CD4-positive, alpha-beta memory T cell (primary cell): ENCODE results near the gene BCL2L11. TPM values are rescaled to one million over a fixed set of nuclear protein-coding genes. Genes with fewer than 3 reads are reported as not detected.

Source experiments
- CTCF ChIA-PET: fragments of 350-600 bp; sonication (Branson Sonifier 250); formaldehyde crosslinking; loops from one replicate; lab custom pipeline; 2021; ENCODE audit warnings: inconsistent platforms; ENCODE audit not compliant: partially characterized antibody; lab: Charles Lee
- POLR2A ChIA-PET: fragments of 350-600 bp; sonication (Branson Sonifier 250); formaldehyde crosslinking; loops from one replicate; lab custom pipeline; 2021; ENCODE audit not compliant: partially characterized antibody; lab: Charles Lee
- DNase-seq, 5 donors: peaks; one replicate each; pipeline versions ENCODE4 v3.0.0 to v3.0.0-alpha.2; 2020 to 2022; ENCODE audit warnings: mixed read lengths in 1 of 5
- H3K27ac ChIP-seq: one replicate; pipeline ENCODE4 v1.7.0; 2013; ENCODE audit warnings: low read depth, low read length
- H3K27me3 ChIP-seq: 2 replicates; pipeline ENCODE4 v1.7.0; 2013; ENCODE audit warnings: mild to moderate bottlenecking, low read length, moderate library complexity; ENCODE audit not compliant: insufficient read depth
- H3K36me3 ChIP-seq: 2 replicates; pipeline ENCODE4 v1.7.0; 2013; ENCODE audit warnings: mild to moderate bottlenecking, low read length, moderate library complexity; ENCODE audit not compliant: insufficient read depth
- H3K4me1 ChIP-seq: 2 replicates; pipeline ENCODE4 v1.7.0; 2013; ENCODE audit warnings: mild to moderate bottlenecking, low read length, moderate library complexity; ENCODE audit not compliant: insufficient read depth
- H3K4me3 ChIP-seq, 2 donors: one replicate each; pipeline ENCODE4 v1.7.0; 2013; ENCODE audit warnings: low read length in 2 of 2, mild to moderate bottlenecking in 1 of 2
- H3K9me3 ChIP-seq, 2 donors: one replicate each; pipeline ENCODE4 v1.7.0; 2013; ENCODE audit warnings: low read length in 2 of 2, control low read depth in 1 of 2; ENCODE audit not compliant: control insufficient read depth in 1 of 2
- H3K27ac Mint-ChIP-seq, 7 donors: one replicate each; pipeline ENCODE4 v1.8.0; 2020 to 2021; ENCODE audit warnings: mixed read lengths in 7 of 7, mild to moderate bottlenecking in 6 of 7, inconsistent platforms in 3 of 7, moderate library complexity in 3 of 7
- H3K27me3 Mint-ChIP-seq, 2 donors: one replicate each; pipeline ENCODE4 v1.8.0; 2020 to 2021; ENCODE audit warnings: mixed read lengths in 2 of 2
- H3K36me3 Mint-ChIP-seq, 2 donors: one replicate each; pipeline ENCODE4 v1.8.0; 2020 to 2021; ENCODE audit warnings: mixed read lengths in 2 of 2, inconsistent platforms in 1 of 2, mild to moderate bottlenecking in 1 of 2
- H3K4me1 Mint-ChIP-seq, 4 donors: one replicate each; pipeline ENCODE4 v1.8.0; 2020 to 2021; ENCODE audit warnings: mixed read lengths in 4 of 4, mild to moderate bottlenecking in 1 of 4
- H3K4me3 Mint-ChIP-seq, 8 donors: one replicate each; pipeline ENCODE4 v1.8.0; 2020 to 2021; ENCODE audit warnings: mixed read lengths in 8 of 8, mild to moderate bottlenecking in 7 of 8, moderate library complexity in 6 of 8, inconsistent platforms in 3 of 8
- H3K9me3 Mint-ChIP-seq, 8 donors: one replicate each; pipeline ENCODE4 v1.8.0; 2020 to 2021; ENCODE audit warnings: mixed read lengths in 8 of 8, mild to moderate bottlenecking in 5 of 8, inconsistent platforms in 3 of 8, moderate library complexity in 1 of 8
- intact Hi-C: fragments of 100-400 bp; cut with micrococcal nuclease; formaldehyde crosslinking; loops from one replicate; pipeline ENCODE4 v1.15.1; 2023
- polyA plus RNA-seq, 2 donors: library from polyadenylated mRNA; unstranded; fragments of 300-500 nt; fragmentation: Illumina TruSeq; gene quantifications; one replicate each; pipeline ENCODE4 v1.2.3, GENCODE V29; 2021
- total RNA-seq, 2 experiments: library from RNA; stranded (reverse); gene quantifications; one replicate each; pipeline ENCODE4 v1.2.3, GENCODE V29; 2021

Gene BCL2L11
- total and polyA plus RNA-seq, 4 experiments from 2014 or later = 4.7 to 34.1 (median 24.6) TPM

DNA sequence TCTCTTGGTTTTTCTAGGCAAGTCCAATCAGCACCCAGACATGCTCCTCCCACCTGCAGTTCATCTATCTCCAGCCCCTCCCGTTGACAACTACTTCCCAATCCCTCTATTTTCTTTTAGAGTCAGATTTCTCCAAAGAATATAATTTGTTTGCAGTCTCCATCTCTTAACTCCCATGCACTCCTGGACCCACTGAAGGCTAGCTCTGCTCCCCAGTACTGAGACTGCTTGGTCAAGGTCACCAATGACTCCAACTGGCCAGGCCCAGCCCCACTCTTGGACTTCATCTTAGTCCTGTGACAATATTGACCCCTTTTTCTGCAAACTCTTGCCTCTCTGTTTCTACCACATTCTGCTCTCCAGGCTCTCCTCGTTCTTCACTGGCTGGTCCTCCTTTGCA, 62.0 kb downstream of the BCL2L11 start:
- POLR2A ChIA-PET = no interaction called here
- H3K27me3 Mint-ChIP-seq = peaks cover 2 to 4% of the 10 kb centered on the region in 2 donors
- no peaks in the 10 kb centered on the region for H3K36me3 ChIP-seq
- no peaks in the 10 kb centered on the region for H3K4me1 ChIP-seq
- CTCF ChIA-PET = no interaction called here
- H3K4me3 Mint-ChIP-seq = no peak overlapping the region
- no peaks in the 10 kb centered on the region for H3K4me1 Mint-ChIP-seq
- H3K9me3 ChIP-seq = no peaks in the 10 kb centered on the region
- H3K27ac Mint-ChIP-seq = no peak overlapping the region
- H3K36me3 Mint-ChIP-seq = no peaks in the 10 kb centered on the region
- no peaks in the 10 kb centered on the region for H3K9me3 Mint-ChIP-seq
- no peak overlapping the region for H3K27ac ChIP-seq
- intact Hi-C loops = no loop called here
- DNase-seq = no peak
- no peak overlapping the region for H3K4me3 ChIP-seq
- H3K27me3 ChIP-seq = no peaks in the 10 kb centered on the region

DNA sequence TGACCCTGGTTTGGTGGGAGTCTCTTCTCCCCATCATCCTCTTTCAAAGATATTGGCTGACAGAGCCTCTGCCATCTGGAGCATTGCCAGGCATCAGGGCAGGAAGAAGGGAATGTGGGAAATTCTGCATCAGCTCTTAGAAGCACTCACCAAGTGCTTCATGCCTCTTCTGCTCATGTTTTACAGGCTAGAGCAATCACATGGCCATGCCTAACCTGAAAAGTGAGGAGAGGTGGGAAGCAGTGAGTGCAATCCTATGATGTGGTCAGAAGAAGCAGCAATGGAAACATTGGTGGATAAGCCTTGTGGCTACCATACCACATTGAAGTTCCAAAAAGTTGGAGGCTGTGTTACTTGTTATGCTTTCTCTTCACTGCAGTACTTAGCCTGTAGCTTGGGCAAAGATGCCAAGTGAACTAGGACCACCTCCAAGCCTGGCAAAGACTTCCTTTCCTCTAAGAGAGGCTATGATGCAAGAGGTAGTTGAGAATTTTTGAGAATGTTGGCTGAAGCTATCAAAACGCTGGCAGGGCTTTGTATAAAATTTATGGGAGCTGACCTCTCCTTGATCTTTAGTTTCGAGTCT, 64.1 kb downstream of the BCL2L11 start:
- Histone ChIP-seq H3K4me1 (no peaks in the 10 kb centered on the region), H3K9me3 (no peaks in the 10 kb centered on the region), H3K4me3 (no peak overlapping the region), H3K27me3 (no peaks in the 10 kb centered on the region), H3K27ac (no peak overlapping the region), H3K36me3 (no peaks in the 10 kb centered on the region)
- H3K27me3 Mint-ChIP-seq = peaks cover 2% of the 10 kb centered on the region in 2 donors
- H3K4me1 Mint-ChIP-seq = no peaks in the 10 kb centered on the region
- no peaks in the 10 kb centered on the region for H3K36me3 Mint-ChIP-seq
- intact Hi-C loops = no loop called here
- no peak for DNase-seq
- POLR2A ChIA-PET = no interaction called here
- no peak overlapping the region for H3K27ac Mint-ChIP-seq
- CTCF ChIA-PET = no interaction called here
- no peak overlapping the region for H3K4me3 Mint-ChIP-seq
- no peaks in the 10 kb centered on the region for H3K9me3 Mint-ChIP-seq

DNA sequence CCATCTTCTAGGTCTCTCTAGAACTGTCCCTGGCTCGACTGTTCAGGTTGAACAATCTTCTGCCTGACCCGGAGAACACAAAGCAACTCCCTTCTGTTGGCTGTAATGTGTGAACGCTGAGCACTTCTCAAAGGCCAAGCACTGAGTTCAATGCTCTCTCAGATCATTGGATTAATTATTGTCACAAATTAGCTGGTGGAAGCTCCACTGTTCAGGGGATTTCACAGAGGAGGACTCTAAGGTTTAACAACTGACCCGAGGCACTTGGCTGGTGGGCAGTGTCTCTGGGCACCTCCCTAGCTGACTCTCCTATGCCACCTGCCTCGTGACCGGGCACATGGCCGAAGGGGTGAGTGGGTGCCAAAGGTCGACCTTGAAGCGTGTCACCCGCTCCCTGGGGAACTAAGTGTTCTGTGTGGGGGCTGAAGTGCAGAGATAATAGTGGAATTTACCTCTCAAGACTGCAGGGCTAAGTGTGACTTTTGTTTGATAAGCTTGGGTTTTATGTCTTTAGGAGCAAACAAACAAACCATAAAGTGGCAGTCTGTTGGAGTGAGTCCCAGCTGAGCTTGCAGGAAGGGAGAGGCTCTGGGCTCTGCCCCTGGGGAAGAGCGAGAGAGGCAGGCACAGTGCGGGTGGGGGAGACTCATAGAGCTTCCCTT, 64.8 kb downstream of the BCL2L11 start:
- no peaks in the 10 kb centered on the region for H3K27me3 ChIP-seq
- intact Hi-C loops = no loop called here
- ChIA-PET POLR2A (no interaction called here), CTCF (interaction anchor here (0.6 kb wide), 1 partner anchor 9 kb away, joined by 3 read pairs; no protein-coding TSS in a partner anchor)
- Mint-ChIP-seq H3K27ac (no peak overlapping the region), H3K27me3 (peaks cover 2% of the 10 kb centered on the region in 2 donors), H3K36me3 (no peaks in the 10 kb centered on the region), H3K4me3 (no peak overlapping the region), H3K9me3 (no peaks in the 10 kb centered on the region), H3K4me1 (no peaks in the 10 kb centered on the region)
- no peaks in the 10 kb centered on the region for H3K36me3 ChIP-seq
- no peaks in the 10 kb centered on the region for H3K4me1 ChIP-seq
- no peak for DNase-seq
- H3K27ac ChIP-seq = no peak overlapping the region
- H3K4me3 ChIP-seq = no peak overlapping the region
- no peaks in the 10 kb centered on the region for H3K9me3 ChIP-seq

DNA sequence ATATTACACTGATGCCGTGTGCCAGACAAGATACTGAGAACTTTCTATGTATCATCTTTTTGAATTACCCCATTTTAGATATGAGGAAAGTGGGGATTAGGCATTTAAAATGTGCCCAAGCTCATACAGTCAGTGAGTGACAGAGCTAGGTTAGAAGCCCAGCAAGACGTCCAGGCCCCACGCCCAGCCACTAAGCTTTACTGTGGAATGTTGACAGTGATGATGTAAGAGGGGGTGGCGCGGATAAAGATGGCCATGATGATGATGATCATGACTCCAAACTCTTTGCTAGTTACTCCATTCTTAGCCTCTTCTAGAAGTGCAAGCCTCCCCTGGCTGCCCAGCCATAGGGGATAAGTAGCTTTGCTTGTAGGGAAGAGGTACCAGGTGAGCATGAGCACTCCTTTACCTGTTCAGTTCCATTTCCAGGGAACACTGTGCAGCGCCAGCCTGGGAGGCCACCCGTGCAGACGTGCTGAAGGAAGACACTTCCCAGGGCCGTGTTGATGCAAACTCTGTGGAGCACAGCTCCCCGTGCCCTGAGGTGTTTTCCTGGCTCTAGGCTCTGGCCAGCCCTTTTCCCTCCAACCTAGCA, 65.5 kb downstream of the BCL2L11 start:
- Mint-ChIP-seq H3K4me1 (no peaks in the 10 kb centered on the region), H3K27ac (no peak overlapping the region), H3K27me3 (peaks cover 2% of the 10 kb centered on the region in 2 donors), H3K9me3 (no peaks in the 10 kb centered on the region), H3K36me3 (no peaks in the 10 kb centered on the region), H3K4me3 (no peak overlapping the region)
- Histone ChIP-seq H3K9me3 (no peaks in the 10 kb centered on the region), H3K4me3 (no peak overlapping the region), H3K27ac (no peak overlapping the region), H3K4me1 (no peaks in the 10 kb centered on the region), H3K27me3 (no peaks in the 10 kb centered on the region), H3K36me3 (no peaks in the 10 kb centered on the region)
- CTCF ChIA-PET = interaction anchor here (0.6 kb wide), 1 partner anchor 9 kb away, joined by 3 read pairs; no protein-coding TSS in a partner anchor
- intact Hi-C loops = no loop called here
- DNase-seq = no peak
- POLR2A ChIA-PET = no interaction called here

DNA sequence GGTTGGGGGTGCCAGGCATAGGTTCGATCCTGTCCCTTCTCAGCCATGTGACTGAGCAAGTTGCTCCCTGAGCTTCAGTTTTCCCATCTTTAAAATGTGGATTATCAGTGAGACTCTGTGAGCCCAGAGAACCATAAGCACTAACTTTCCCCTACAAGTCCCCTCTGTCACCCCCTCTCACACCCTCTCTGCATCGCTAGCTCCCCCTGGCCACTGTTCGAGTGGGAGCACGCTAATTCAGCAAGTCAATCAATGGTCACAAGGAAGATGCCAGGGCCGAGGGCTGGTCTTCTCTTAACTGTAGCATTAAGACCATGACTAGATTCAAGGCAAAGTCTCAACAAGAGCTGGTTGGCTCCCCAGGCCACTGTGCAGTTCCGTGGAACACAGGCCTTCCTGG, 66.2 kb downstream of the BCL2L11 start:
- Histone ChIP-seq H3K27ac (no peak overlapping the region), H3K27me3 (no peaks in the 10 kb centered on the region), H3K4me3 (no peak overlapping the region), H3K4me1 (no peaks in the 10 kb centered on the region), H3K36me3 (no peaks in the 10 kb centered on the region), H3K9me3 (no peaks in the 10 kb centered on the region)
- no peaks in the 10 kb centered on the region for H3K36me3 Mint-ChIP-seq
- intact Hi-C loops = no loop called here
- ChIA-PET CTCF (no interaction called here), POLR2A (no interaction called here)
- no peaks in the 10 kb centered on the region for H3K9me3 Mint-ChIP-seq
- no peaks in the 10 kb centered on the region for H3K4me1 Mint-ChIP-seq
- H3K27ac Mint-ChIP-seq = no peak overlapping the region
- H3K27me3 Mint-ChIP-seq = peaks cover 2% of the 10 kb centered on the region in 2 donors
- no peak for DNase-seq
- no peak overlapping the region for H3K4me3 Mint-ChIP-seq

DNA sequence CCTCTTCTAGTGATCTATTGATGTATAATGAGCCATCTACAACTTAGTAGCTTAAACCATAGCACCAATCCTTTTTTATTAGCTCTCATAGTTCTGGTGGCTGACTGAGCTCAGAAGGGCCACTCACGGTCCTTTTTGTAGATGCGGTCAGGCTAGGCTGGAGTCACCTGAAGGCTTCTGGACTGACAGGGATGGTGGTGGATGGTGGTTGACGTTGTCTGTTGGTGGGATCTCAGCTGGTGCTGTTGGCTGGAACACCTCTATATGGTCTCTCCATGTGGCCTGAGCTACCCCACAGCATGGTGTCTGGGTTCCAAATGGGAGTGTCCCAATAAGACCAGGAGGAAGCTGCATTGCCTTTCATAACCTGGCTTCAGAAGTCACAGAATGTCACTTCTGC, 68.0 kb downstream of the BCL2L11 start:
- Histone ChIP-seq H3K27me3 (no peaks in the 10 kb centered on the region), H3K27ac (no peak overlapping the region), H3K4me3 (no peak overlapping the region), H3K4me1 (no peaks in the 10 kb centered on the region), H3K36me3 (no peaks in the 10 kb centered on the region), H3K9me3 (no peaks in the 10 kb centered on the region)
- no peaks in the 10 kb centered on the region for H3K4me1 Mint-ChIP-seq
- peaks cover 2 to 3% of the 10 kb centered on the region in 2 donors for H3K27me3 Mint-ChIP-seq
- no peak overlapping the region for H3K4me3 Mint-ChIP-seq
- no peak overlapping the region for H3K27ac Mint-ChIP-seq
- intact Hi-C loops = no loop called here
- ChIA-PET CTCF (no interaction called here), POLR2A (no interaction called here)
- no peaks in the 10 kb centered on the region for H3K36me3 Mint-ChIP-seq
- H3K9me3 Mint-ChIP-seq = no peaks in the 10 kb centered on the region
- DNase-seq = no peak

DNA sequence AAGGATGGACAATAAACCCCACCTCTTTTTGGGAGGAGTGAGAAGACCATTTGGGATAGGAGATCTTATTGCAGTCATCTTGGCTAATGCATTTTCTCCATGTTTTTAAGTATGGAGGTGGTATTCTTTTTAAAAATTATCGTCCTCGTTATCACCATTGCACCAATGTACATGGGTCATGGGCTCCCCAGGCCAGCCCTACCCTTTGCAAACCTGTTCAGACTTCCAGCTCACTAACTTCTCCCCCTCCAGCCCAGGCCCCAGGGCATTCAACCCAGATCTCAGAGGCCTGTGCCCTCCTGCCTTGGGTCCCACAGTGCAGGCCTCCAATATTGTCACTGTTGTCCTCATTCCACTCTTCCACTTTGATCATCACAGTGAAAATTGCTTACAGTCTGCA, 68.4 kb downstream of the BCL2L11 start:
- H3K4me1 Mint-ChIP-seq = no peaks in the 10 kb centered on the region
- H3K27me3 Mint-ChIP-seq = peaks cover 2 to 3% of the 10 kb centered on the region in 2 donors
- ChIA-PET CTCF (no interaction called here), POLR2A (no interaction called here)
- H3K9me3 ChIP-seq = no peaks in the 10 kb centered on the region
- intact Hi-C loops = no loop called here
- no peak overlapping the region for H3K4me3 ChIP-seq
- no peaks in the 10 kb centered on the region for H3K27me3 ChIP-seq
- no peak overlapping the region for H3K27ac ChIP-seq
- H3K36me3 ChIP-seq = no peaks in the 10 kb centered on the region
- H3K27ac Mint-ChIP-seq = no peak overlapping the region
- H3K4me3 Mint-ChIP-seq = no peak overlapping the region
- no peaks in the 10 kb centered on the region for H3K4me1 ChIP-seq
- DNase-seq = no peak
- no peaks in the 10 kb centered on the region for H3K9me3 Mint-ChIP-seq
- no peaks in the 10 kb centered on the region for H3K36me3 Mint-ChIP-seq
